CD4-positive, alpha-beta memory T cell (primary cell): ENCODE measurements around the gene OR51E1. TPM values are rescaled to one million over a fixed set of nuclear protein-coding genes. Genes with fewer than 3 reads are reported as not detected.

ENCODE experiments used
- CTCF ChIA-PET: fragments of 350-600 bp; sonication (Branson Sonifier 250); formaldehyde crosslinking; loops from one replicate; lab custom pipeline; 2021; ENCODE audit warnings: inconsistent platforms; ENCODE audit not compliant: partially characterized antibody; lab: Charles Lee
- POLR2A ChIA-PET: fragments of 350-600 bp; sonication (Branson Sonifier 250); formaldehyde crosslinking; loops from one replicate; lab custom pipeline; 2021; ENCODE audit not compliant: partially characterized antibody; lab: Charles Lee
- DNase-seq, 5 donors: peaks; one replicate each; pipeline versions ENCODE4 v3.0.0 to v3.0.0-alpha.2; 2020 to 2022; ENCODE audit warnings: mixed read lengths in 1 of 5
- H3K27ac ChIP-seq: one replicate; pipeline ENCODE4 v1.7.0; 2013; ENCODE audit warnings: low read depth, low read length
- H3K27me3 ChIP-seq: 2 replicates; pipeline ENCODE4 v1.7.0; 2013; ENCODE audit warnings: mild to moderate bottlenecking, low read length, moderate library complexity; ENCODE audit not compliant: insufficient read depth
- H3K36me3 ChIP-seq: 2 replicates; pipeline ENCODE4 v1.7.0; 2013; ENCODE audit warnings: mild to moderate bottlenecking, low read length, moderate library complexity; ENCODE audit not compliant: insufficient read depth
- H3K4me1 ChIP-seq: 2 replicates; pipeline ENCODE4 v1.7.0; 2013; ENCODE audit warnings: mild to moderate bottlenecking, low read length, moderate library complexity; ENCODE audit not compliant: insufficient read depth
- H3K4me3 ChIP-seq, 2 donors: one replicate each; pipeline ENCODE4 v1.7.0; 2013; ENCODE audit warnings: low read length in 2 of 2, mild to moderate bottlenecking in 1 of 2
- H3K9me3 ChIP-seq, 2 donors: one replicate each; pipeline ENCODE4 v1.7.0; 2013; ENCODE audit warnings: low read length in 2 of 2, control low read depth in 1 of 2; ENCODE audit not compliant: control insufficient read depth in 1 of 2
- H3K27ac Mint-ChIP-seq, 7 donors: one replicate each; pipeline ENCODE4 v1.8.0; 2020 to 2021; ENCODE audit warnings: mixed read lengths in 7 of 7, mild to moderate bottlenecking in 6 of 7, inconsistent platforms in 3 of 7, moderate library complexity in 3 of 7
- H3K27me3 Mint-ChIP-seq, 2 donors: one replicate each; pipeline ENCODE4 v1.8.0; 2020 to 2021; ENCODE audit warnings: mixed read lengths in 2 of 2
- H3K36me3 Mint-ChIP-seq, 2 donors: one replicate each; pipeline ENCODE4 v1.8.0; 2020 to 2021; ENCODE audit warnings: mixed read lengths in 2 of 2, inconsistent platforms in 1 of 2, mild to moderate bottlenecking in 1 of 2
- H3K4me1 Mint-ChIP-seq, 4 donors: one replicate each; pipeline ENCODE4 v1.8.0; 2020 to 2021; ENCODE audit warnings: mixed read lengths in 4 of 4, mild to moderate bottlenecking in 1 of 4
- H3K4me3 Mint-ChIP-seq, 8 donors: one replicate each; pipeline ENCODE4 v1.8.0; 2020 to 2021; ENCODE audit warnings: mixed read lengths in 8 of 8, mild to moderate bottlenecking in 7 of 8, moderate library complexity in 6 of 8, inconsistent platforms in 3 of 8
- H3K9me3 Mint-ChIP-seq, 8 donors: one replicate each; pipeline ENCODE4 v1.8.0; 2020 to 2021; ENCODE audit warnings: mixed read lengths in 8 of 8, mild to moderate bottlenecking in 5 of 8, inconsistent platforms in 3 of 8, moderate library complexity in 1 of 8
- intact Hi-C: fragments of 100-400 bp; cut with micrococcal nuclease; formaldehyde crosslinking; loops from one replicate; pipeline ENCODE4 v1.15.1; 2023
- polyA plus RNA-seq, 2 donors: library from polyadenylated mRNA; unstranded; fragments of 300-500 nt; fragmentation: Illumina TruSeq; gene quantifications; one replicate each; pipeline ENCODE4 v1.2.3, GENCODE V29; 2021
- total RNA-seq, 2 experiments: library from RNA; stranded (reverse); gene quantifications; one replicate each; pipeline ENCODE4 v1.2.3, GENCODE V29; 2021

OR51E1 gene
- total and polyA plus RNA-seq, 4 experiments from 2014 or later = not detected

DNA sequence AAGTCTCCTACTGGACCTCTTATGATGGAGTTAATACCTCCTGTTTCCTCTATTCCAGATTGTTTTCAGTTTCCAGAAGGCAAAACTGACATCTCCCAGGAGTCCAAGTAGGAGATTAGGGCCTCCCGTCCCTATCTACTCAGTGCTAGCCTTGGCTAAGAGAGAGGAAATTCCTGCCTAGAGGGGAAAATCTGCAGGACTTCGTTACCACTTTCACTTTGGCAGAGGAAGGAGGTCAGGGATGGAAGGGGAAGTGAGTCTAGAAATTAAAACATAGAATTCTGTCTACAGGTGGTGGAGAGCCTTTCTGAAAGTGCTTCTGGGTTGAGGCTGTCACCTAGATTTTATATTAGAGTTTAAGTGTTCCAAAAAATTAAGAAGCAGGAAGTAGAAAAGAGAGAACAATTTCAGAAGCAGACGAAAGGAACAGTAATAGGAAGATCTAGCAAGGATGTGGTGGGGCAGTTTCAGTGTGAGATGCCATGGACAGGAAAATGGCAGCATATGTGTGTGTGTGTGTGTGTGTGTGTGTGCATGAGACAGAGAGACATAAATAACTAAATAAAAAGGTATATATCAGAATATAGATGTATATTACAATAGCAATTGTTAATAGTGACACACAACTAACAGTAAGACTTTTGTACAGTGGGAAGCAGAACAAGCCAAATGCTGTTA lies 33.4 kb upstream of the OR51E1 start:
- POLR2A ChIA-PET = no interaction called here
- peak overlapping the region; percentile 27 to 70 for H3K4me3 ChIP-seq
- H3K36me3 Mint-ChIP-seq = peaks cover 0 to 13% of the 10 kb centered on the region in 2 donors
- H3K4me3 Mint-ChIP-seq = peak overlapping the region; percentile 63 to 89 (median 76)
- H3K27me3 Mint-ChIP-seq = peaks cover 0 to 4% of the 10 kb centered on the region in 2 donors
- DNase-seq = peak in 4 of 5 donors; percentile 18 to 31 (median 24)
- intact Hi-C loops = no loop called here
- peak overlapping the region; percentile 74 to 98 (median 88) for H3K27ac Mint-ChIP-seq
- H3K9me3 ChIP-seq = no peaks in the 10 kb centered on the region
- peaks cover 0 to 1% (median 0%) of the 10 kb centered on the region in 8 donors for H3K9me3 Mint-ChIP-seq
- peaks cover 33 to 50% (median 41%) of the 10 kb centered on the region in 4 donors for H3K4me1 Mint-ChIP-seq
- peak overlapping the region; percentile 2 for H3K27ac ChIP-seq
- no peaks in the 10 kb centered on the region for H3K27me3 ChIP-seq
- H3K36me3 ChIP-seq = peaks cover under 1% of the 10 kb centered on the region
- CTCF ChIA-PET = interaction anchor here (1.9 kb wide), 1 partner anchor 26 kb away, joined by 4 read pairs; no protein-coding TSS in a partner anchor
- peaks cover 39% of the 10 kb centered on the region for H3K4me1 ChIP-seq

- Histone ChIP-seq H3K36me3 (no peaks in the 10 kb centered on the region), H3K9me3 (no peaks in the 10 kb centered on the region), H3K27ac (no peak overlapping the region), H3K4me1 (peaks cover 27% of the 10 kb centered on the region), H3K27me3 (no peaks in the 10 kb centered on the region), H3K4me3 (no peak overlapping the region)
- peaks cover 0 to 1% (median 0%) of the 10 kb centered on the region in 8 donors for H3K9me3 Mint-ChIP-seq
- POLR2A ChIA-PET = no interaction called here
- H3K27me3 Mint-ChIP-seq = peaks cover 3 to 10% of the 10 kb centered on the region in 2 donors
- no peak overlapping the region for H3K4me3 Mint-ChIP-seq
- no peak for DNase-seq
- H3K36me3 Mint-ChIP-seq = peaks cover 0 to 9% of the 10 kb centered on the region in 2 donors
- CTCF ChIA-PET = interaction anchor here (1.6 to 2.7 kb wide), 2 partner anchors 14 to 25 kb away, joined by 8 to 9 read pairs; partner anchors contain the start of gene OR51D1
- intact Hi-C loops = no loop called here
- H3K27ac Mint-ChIP-seq = no peak overlapping the region
- H3K4me1 Mint-ChIP-seq = peaks cover 23 to 38% (median 31%) of the 10 kb centered on the region in 4 donors
Measured at GRCh38 chr11:4611986-4612385, 31.8 kb upstream of the OR51E1 start.

DNA sequence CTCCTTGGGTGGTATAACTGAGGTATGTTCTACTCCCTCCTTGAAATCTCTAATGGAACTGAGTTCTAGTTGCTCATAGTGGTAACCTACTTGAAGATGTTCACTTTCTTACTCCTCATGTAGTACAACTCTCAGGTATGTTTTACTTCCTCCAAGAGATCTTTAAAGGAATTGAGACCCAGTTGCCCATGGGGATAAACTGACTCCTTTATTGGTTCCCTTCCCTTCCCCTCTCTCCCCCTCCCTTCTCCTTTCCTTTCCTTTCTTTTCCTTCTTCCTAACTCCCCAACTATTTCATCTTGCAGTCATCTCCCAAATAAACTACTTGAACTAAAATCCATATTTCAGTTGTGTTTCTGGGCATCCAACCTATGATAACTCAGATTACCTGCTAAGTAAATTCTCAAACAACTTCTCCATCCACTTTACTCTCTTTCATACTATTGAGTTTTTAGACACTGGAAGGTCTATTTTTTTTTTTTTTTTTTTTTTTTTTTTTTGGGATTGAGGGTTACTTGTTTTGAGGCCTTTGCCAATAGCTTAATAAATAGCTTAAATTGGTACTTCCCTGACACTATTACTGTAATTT lies 27.8 kb upstream of the OR51E1 start:
- ChIA-PET POLR2A (no interaction called here), CTCF (interaction anchor here (1.2 kb wide), 1 partner anchor 22 kb away, joined by 3 read pairs; no protein-coding TSS in a partner anchor)
- no peaks in the 10 kb centered on the region for H3K36me3 Mint-ChIP-seq
- H3K27me3 Mint-ChIP-seq = peaks cover 14 to 21% of the 10 kb centered on the region in 2 donors
- no peaks in the 10 kb centered on the region for H3K36me3 ChIP-seq
- DNase-seq = no peak
- H3K9me3 ChIP-seq = no peaks in the 10 kb centered on the region
- H3K9me3 Mint-ChIP-seq = no peaks in the 10 kb centered on the region
- H3K27ac Mint-ChIP-seq = no peak overlapping the region
- no peak overlapping the region for H3K4me3 ChIP-seq
- H3K4me1 ChIP-seq = peaks cover under 1% of the 10 kb centered on the region
- intact Hi-C loops = no loop called here
- no peaks in the 10 kb centered on the region for H3K4me1 Mint-ChIP-seq
- H3K27me3 ChIP-seq = no peaks in the 10 kb centered on the region
- H3K27ac ChIP-seq = no peak overlapping the region
- no peak overlapping the region for H3K4me3 Mint-ChIP-seq

DNA sequence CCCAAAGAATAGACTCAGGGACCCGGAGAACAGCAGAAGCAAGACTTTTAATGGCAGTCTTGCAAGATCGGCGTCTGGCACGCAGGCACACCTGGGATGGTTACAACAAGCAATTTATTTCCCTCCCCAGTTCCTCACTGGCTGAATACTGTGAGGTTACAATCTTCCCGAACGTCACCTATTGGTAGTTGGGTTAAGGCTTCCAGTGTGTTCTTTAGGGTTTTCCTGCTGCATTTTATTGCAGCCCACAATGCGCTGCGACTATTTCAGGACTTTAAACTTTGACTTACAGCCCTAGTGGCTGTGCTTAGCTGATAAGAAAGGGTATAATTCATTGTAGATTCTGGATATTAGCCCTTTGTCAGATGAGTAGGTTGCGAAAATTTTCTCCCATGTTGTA lies 24.3 kb upstream of the OR51E1 start:
- no peaks in the 10 kb centered on the region for H3K36me3 Mint-ChIP-seq
- POLR2A ChIA-PET = no interaction called here
- H3K4me1 Mint-ChIP-seq = no peaks in the 10 kb centered on the region
- H3K4me1 ChIP-seq = no peaks in the 10 kb centered on the region
- no peak overlapping the region for H3K27ac ChIP-seq
- no peak for DNase-seq
- H3K4me3 Mint-ChIP-seq = no peak overlapping the region
- no peak overlapping the region for H3K4me3 ChIP-seq
- intact Hi-C loops = no loop called here
- peaks cover 0 to 3% (median under 1%) of the 10 kb centered on the region in 8 donors for H3K9me3 Mint-ChIP-seq
- H3K27me3 Mint-ChIP-seq = peaks cover 18 to 21% of the 10 kb centered on the region in 2 donors
- H3K27me3 ChIP-seq = no peaks in the 10 kb centered on the region
- no peaks in the 10 kb centered on the region for H3K36me3 ChIP-seq
- H3K9me3 ChIP-seq = no peaks in the 10 kb centered on the region
- H3K27ac Mint-ChIP-seq = no peak overlapping the region
- CTCF ChIA-PET = interaction anchor here (1.1 kb wide), 1 partner anchor 17 kb away, joined by 5 read pairs; no protein-coding TSS in a partner anchor

- Histone ChIP-seq H3K4me1 (no peaks in the 10 kb centered on the region), H3K27ac (no peak overlapping the region), H3K4me3 (no peak overlapping the region), H3K9me3 (peaks cover 0 to 6% of the 10 kb centered on the region in 2 donors), H3K36me3 (no peaks in the 10 kb centered on the region), H3K27me3 (no peaks in the 10 kb centered on the region)
- POLR2A ChIA-PET = no interaction called here
- CTCF ChIA-PET = interaction anchor here (1.6 to 4.1 kb wide), 3 partner anchors 10 to 20 kb away, joined by 3 to 34 read pairs (median 8); partner anchors contain the start of gene OR51D1
- H3K36me3 Mint-ChIP-seq = peaks cover 5 to 11% of the 10 kb centered on the region in 2 donors
- H3K9me3 Mint-ChIP-seq = peaks cover 10 to 33% (median 20%) of the 10 kb centered on the region in 8 donors
- no peak overlapping the region for H3K27ac Mint-ChIP-seq
- DNase-seq = peak in 4 of 5 donors; percentile 8 to 45 (median 22)
- H3K4me1 Mint-ChIP-seq = no peaks in the 10 kb centered on the region
- intact Hi-C loops = no loop called here
- peaks cover 32 to 35% of the 10 kb centered on the region in 2 donors for H3K27me3 Mint-ChIP-seq
- no peak overlapping the region for H3K4me3 Mint-ChIP-seq
Measured at GRCh38 chr11:4626207-4627099, 17.3 kb upstream of the OR51E1 start.

DNA sequence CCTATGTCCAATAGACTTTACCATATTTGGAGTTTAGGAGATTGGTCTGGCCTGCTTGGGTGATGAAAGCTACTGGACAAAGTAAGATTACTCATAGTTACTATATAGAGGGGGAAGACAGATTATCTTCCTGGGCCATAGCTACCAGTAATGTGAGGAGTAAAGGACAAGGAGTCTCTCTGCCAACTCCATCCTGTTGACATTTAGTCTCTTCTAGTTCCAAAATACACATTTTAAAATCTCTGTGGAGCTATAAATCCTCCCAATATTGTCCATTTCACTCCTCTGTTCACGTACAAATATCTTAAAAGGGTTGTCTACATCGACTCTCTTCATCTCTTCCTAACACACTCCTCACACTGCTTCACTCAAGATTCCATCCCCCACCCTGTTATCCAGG lies 7.6 kb upstream of the OR51E1 start:
- Mint-ChIP-seq H3K27me3 (peaks cover 6 to 7% of the 10 kb centered on the region in 2 donors), H3K36me3 (no peaks in the 10 kb centered on the region), H3K4me3 (no peak overlapping the region), H3K4me1 (no peaks in the 10 kb centered on the region), H3K27ac (no peak overlapping the region), H3K9me3 (peaks cover 0 to 8% (median 2%) of the 10 kb centered on the region in 8 donors)
- H3K27me3 ChIP-seq = no peaks in the 10 kb centered on the region
- no peaks in the 10 kb centered on the region for H3K9me3 ChIP-seq
- no peak for DNase-seq
- no peak overlapping the region for H3K27ac ChIP-seq
- POLR2A ChIA-PET = no interaction called here
- no peaks in the 10 kb centered on the region for H3K4me1 ChIP-seq
- no peak overlapping the region for H3K4me3 ChIP-seq
- H3K36me3 ChIP-seq = no peaks in the 10 kb centered on the region
- intact Hi-C loops = loop anchor here (2.0 kb wide), 2 partner anchors 449 to 1255 kb away; no protein-coding TSS in a partner anchor
- CTCF ChIA-PET = interaction anchor here (0.9 to 2.8 kb wide), 20 partner anchors 8 to 1255 kb away, joined by 3 to 34 read pairs (median 6); partner anchors contain the start of gene OR52N2
